ENCODE results near the gene TLE4. TPM values are rescaled to one million over a fixed set of nuclear protein-coding genes. Genes with fewer than 3 reads are reported as not detected.

TLE4 gene
- total and polyA plus RNA-seq, 8 donors, result 6.2 to 85.2 (median 22.0) TPM

DNA sequence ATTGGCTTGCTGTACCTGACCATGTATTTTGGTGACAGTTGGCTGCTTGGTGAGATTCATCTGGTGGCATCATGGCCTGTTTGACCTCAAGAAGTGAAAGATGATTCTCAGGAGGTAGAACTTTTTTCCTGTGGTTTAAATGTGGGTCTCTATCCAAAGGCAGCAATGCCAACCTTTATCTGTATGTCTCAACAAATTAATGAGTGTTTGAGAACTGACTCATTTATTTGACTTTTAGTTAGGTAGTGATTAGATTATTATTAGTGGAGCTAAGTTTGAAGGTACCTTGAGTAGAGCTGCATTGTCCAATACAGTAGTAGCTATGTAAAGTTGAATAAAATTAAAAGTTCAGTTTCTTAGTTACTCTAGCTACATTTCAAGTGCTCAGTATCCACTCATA lies 48.2 kb downstream of the TLE4 start:
- intact Hi-C loops (cut with DNase I; ENCODE audit: low total_unique reads), result no loop called here
- TF ChIP-seq POLR2A (IDR thresholded peaks at IDR 0.05), result no peak
- no peak for TF ChIP-seq CTCF (IDR thresholded peaks at IDR 0.05)
- TF ChIP-seq POLR2AphosphoS5 (IDR thresholded peaks at IDR 0.05), result no peak
- no peak for TF ChIP-seq EP300 (IDR thresholded peaks at IDR 0.05)
- no peaks in the 10 kb centered on the region for H3K36me3 ChIP-seq
- no peaks in the 10 kb centered on the region for H3K9me3 ChIP-seq
- no peaks in the 10 kb centered on the region for H3K27me3 ChIP-seq
- H3K27ac ChIP-seq, result peak overlapping the region in 1 of 5 donors; percentile 57
- H3K4me3 ChIP-seq, result no peak overlapping the region
- peaks cover 17 to 87% (median 47%) of the 10 kb centered on the region in 4 donors for H3K4me1 ChIP-seq
- no peak for DNase-seq

DNA sequence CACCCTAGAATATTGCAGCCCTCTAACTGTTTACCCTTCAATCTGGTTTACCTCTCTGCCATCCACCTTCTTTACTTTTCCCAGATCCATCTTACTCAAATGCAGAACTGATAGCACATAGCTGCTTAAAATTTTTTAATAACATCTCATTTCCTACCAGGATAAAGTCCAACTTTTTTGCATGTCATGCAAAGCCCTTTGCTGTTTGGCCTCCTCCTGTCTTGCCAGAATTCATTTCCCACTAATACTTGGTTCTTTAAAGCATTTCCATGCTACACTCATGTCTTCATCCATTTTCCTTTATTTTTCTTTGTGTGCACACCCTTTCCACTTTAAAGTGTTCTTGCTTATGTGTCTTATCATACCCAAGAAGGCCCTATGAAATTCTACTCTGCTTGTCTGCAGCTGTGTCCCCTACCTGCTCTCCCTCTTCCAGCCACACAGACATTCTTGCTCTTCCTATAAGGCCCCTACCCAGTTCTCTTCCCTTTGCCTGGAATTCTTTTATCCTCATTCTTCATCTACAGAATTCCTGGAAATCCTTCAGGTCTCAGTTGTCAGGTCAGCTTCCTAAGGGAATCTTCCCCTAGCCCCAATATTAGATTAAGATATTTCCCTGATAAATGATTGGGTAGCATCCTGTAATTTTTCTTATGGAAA lies 50.3 kb downstream of the TLE4 start:
- intact Hi-C loops (cut with DNase I; ENCODE audit: low total_unique reads), result no loop called here
- Histone ChIP-seq H3K9me3 (no peaks in the 10 kb centered on the region), H3K36me3 (no peaks in the 10 kb centered on the region), H3K4me3 (no peak overlapping the region), H3K27ac (no peak overlapping the region), H3K27me3 (no peaks in the 10 kb centered on the region), H3K4me1 (peaks cover 17 to 73% (median 37%) of the 10 kb centered on the region in 4 donors)
- DNase-seq, result no peak
- no peak for TF ChIP-seq POLR2A (IDR thresholded peaks at IDR 0.05)
- no peak for TF ChIP-seq EP300 (IDR thresholded peaks at IDR 0.05)
- no peak for TF ChIP-seq POLR2AphosphoS5 (IDR thresholded peaks at IDR 0.05)
- no peak for TF ChIP-seq CTCF (IDR thresholded peaks at IDR 0.05)

DNA sequence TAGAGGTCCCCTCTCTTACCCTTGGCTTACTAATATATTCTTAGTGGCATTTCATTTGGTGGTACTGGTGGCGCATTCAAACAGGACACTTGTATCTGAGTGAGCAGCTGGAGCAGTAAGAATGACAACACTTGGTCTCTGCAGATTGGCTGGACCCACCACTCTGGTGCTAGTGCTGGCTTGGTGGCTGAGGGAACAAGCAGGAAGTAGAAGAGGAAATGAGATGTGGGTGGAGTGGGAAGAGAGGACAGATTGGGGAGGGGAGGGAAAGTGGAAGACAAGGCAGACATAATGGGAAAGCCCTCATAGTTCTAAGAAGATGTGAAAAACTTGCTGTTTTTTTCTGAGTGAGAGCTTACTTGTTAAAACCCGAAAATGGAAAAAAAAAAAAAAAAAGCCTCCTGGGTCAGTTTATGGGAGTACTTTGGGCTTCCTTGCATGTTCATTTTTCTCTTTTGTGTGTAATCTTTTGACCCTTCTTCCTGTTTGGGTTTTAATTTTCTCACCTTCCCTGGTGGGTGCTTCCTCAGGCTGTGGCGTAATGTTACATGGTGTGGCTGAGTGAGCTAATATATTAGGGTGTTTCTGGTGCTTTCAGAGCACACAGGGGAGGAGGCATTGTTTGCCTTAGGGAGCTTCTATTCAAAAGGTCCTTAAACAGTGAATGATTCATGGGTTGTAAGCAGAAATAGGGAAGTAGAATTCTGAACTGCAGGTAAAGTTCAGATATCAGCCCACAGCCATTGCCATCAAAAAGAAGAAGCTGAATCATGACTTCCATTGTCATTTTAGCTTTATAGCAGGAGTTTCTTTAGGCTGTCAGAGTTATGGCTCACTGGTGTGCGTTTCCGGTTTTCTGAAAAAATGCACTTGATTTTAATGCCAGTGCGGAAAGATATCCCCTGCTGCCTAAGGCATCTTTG lies 52.3 kb downstream of the TLE4 start:
- H3K4me1 ChIP-seq, result peaks cover 4 to 54% (median 30%) of the 10 kb centered on the region in 4 donors
- peak overlapping the region in 4 of 5 donors; percentile 35 to 58 (median 45) for H3K27ac ChIP-seq
- H3K27me3 ChIP-seq, result no peaks in the 10 kb centered on the region
- no peaks in the 10 kb centered on the region for H3K36me3 ChIP-seq
- no peak overlapping the region for H3K4me3 ChIP-seq
- DNase-seq, result peak in 1 of 2 donors; percentile 77
- H3K9me3 ChIP-seq, result no peaks in the 10 kb centered on the region
- WGBS, 5 donors, result 50 to 62% (median 55%) methylated on average over 6 of the region's 6 CpGs
- TF ChIP-seq POLR2A (IDR thresholded peaks at IDR 0.05), result no peak
- no peak for TF ChIP-seq CTCF (IDR thresholded peaks at IDR 0.05)
- peak in 2 of 3 donors; percentile 20 to 39 for TF ChIP-seq POLR2AphosphoS5 (IDR thresholded peaks at IDR 0.05)
- no peak for TF ChIP-seq EP300 (IDR thresholded peaks at IDR 0.05)
- intact Hi-C loops (cut with DNase I; ENCODE audit: low total_unique reads), result no loop called here

DNA sequence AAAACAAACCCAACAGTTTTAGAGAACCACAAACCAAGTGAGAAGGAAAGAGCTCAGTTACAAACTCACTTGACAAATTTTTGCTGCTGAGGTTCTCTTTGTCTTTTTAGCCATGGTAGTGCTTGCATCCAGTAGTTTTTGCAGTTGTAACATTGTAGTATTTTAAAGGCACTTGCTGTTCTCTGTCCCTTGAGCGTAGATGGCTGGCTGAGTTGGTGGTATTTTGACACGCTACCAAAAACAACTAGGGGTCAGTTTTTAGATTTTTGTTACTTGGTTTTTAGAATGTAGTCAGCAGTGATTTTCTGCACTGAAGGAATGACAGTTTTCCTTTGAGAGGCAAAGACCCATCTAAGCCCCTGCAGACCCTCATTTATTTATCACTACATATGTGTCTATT lies 58.0 kb downstream of the TLE4 start:
- Histone ChIP-seq H3K27me3 (no peaks in the 10 kb centered on the region), H3K4me3 (no peak overlapping the region), H3K36me3 (no peaks in the 10 kb centered on the region), H3K4me1 (peaks cover 0 to 16% (median 6%) of the 10 kb centered on the region in 4 donors), H3K27ac (no peak overlapping the region), H3K9me3 (no peaks in the 10 kb centered on the region)
- no peak for DNase-seq
- intact Hi-C loops (cut with DNase I; ENCODE audit: low total_unique reads), result no loop called here
- 95 to 98% (median 97%) methylated on average over 2 of the region's 2 CpGs for WGBS, 5 donors
- no peak for TF ChIP-seq EP300 (IDR thresholded peaks at IDR 0.05)

Data from stomach (tissue), 9 donors.